Measurements from ENCODE around the gene TOP3B. TPM values are rescaled to one million over a fixed set of nuclear protein-coding genes. Genes with fewer than 3 reads are reported as not detected.

Gene TOP3B
- total RNA-seq, 4 donors from 2014 or later: 12.3 to 27.5 (median 20.4) TPM

- Histone ChIP-seq H3K9me3 (no peaks in the 10 kb centered on the region), H3K4me1 (no peaks in the 10 kb centered on the region), H3K4me3 (no peak overlapping the region), H3K27ac (replicated peaks in 1 of 4) (no peak overlapping the region), H3K36me3 (peaks cover 79 to 99% (median 98%) of the 10 kb centered on the region in 4 donors), H3K27me3 (no peaks in the 10 kb centered on the region)
- intact Hi-C loops (cut with DNase I): no loop called here
- 94% methylated on average over 5 of the region's 5 CpGs for WGBS
- no peak for DNase-seq (ENCODE audit: extremely low spot score)
- TF ChIP-seq POLR2AphosphoS5 (IDR thresholded peaks at IDR 0.05): no peak
- no peak for TF ChIP-seq CTCF (IDR thresholded peaks at IDR 0.05)
- TF ChIP-seq POLR2A (IDR thresholded peaks at IDR 0.05; ENCODE audit: low read depth): no peak
- no peak for TF ChIP-seq EP300 (IDR thresholded peaks at IDR 0.05)
These were observed 14.0 kb downstream of the TOP3B start for GRCh38 chr22:21968452-21969129.

GRCh38 chr22:21967693-21968271 is 14.8 kb downstream of the TOP3B start:
- WGBS: 86% methylated on average over 3 of the region's 7 CpGs
- intact Hi-C loops (cut with DNase I): no loop called here
- no peak overlapping the region for H3K27ac ChIP-seq (replicated peaks in 1 of 4)

GRCh38 chr22:21966643-21967516 is 15.7 kb downstream of the TOP3B start:
- no peak for DNase-seq (ENCODE audit: extremely low spot score)
- no peak for TF ChIP-seq POLR2AphosphoS5 (IDR thresholded peaks at IDR 0.05)
- no peak for TF ChIP-seq POLR2A (IDR thresholded peaks at IDR 0.05; ENCODE audit: low read depth)
- no peak for TF ChIP-seq EP300 (IDR thresholded peaks at IDR 0.05)
- TF ChIP-seq CTCF (IDR thresholded peaks at IDR 0.05): no peak
- Histone ChIP-seq H3K9me3 (no peaks in the 10 kb centered on the region), H3K27me3 (no peaks in the 10 kb centered on the region), H3K4me3 (no peak overlapping the region), H3K36me3 (peaks cover 79 to 100% (median 100%) of the 10 kb centered on the region in 4 donors), H3K4me1 (no peaks in the 10 kb centered on the region), H3K27ac (replicated peaks in 1 of 4) (no peak overlapping the region)
- intact Hi-C loops (cut with DNase I): no loop called here
- WGBS: 94% methylated on average over 15 of the region's 16 CpGs

More at GRCh38 chr22:21967693-21968271, 14.8 kb downstream of the TOP3B start:
- no peak for DNase-seq (ENCODE audit: extremely low spot score)
- no peaks in the 10 kb centered on the region for H3K4me1 ChIP-seq
- no peak overlapping the region for H3K4me3 ChIP-seq
- H3K36me3 ChIP-seq: peaks cover 76 to 99% (median 98%) of the 10 kb centered on the region in 4 donors
- H3K27me3 ChIP-seq: no peaks in the 10 kb centered on the region
- no peaks in the 10 kb centered on the region for H3K9me3 ChIP-seq
- no peak for TF ChIP-seq POLR2A (IDR thresholded peaks at IDR 0.05; ENCODE audit: low read depth)
- no peak for TF ChIP-seq POLR2AphosphoS5 (IDR thresholded peaks at IDR 0.05)
- TF ChIP-seq EP300 (IDR thresholded peaks at IDR 0.05): no peak
- TF ChIP-seq CTCF (IDR thresholded peaks at IDR 0.05): no peak

- Histone ChIP-seq H3K36me3 (peaks cover 69 to 100% (median 99%) of the 10 kb centered on the region in 4 donors), H3K27ac (replicated peaks in 1 of 4) (no peak overlapping the region)
These were observed 16.8 kb downstream of the TOP3B start for GRCh38 chr22:21965762-21966288.

More at GRCh38 chr22:21965762-21966288, 16.8 kb downstream of the TOP3B start:
- intact Hi-C loops (cut with DNase I): no loop called here
- Histone ChIP-seq H3K27me3 (no peaks in the 10 kb centered on the region), H3K4me1 (no peaks in the 10 kb centered on the region), H3K9me3 (no peaks in the 10 kb centered on the region), H3K4me3 (no peak overlapping the region)
- no peak for DNase-seq (ENCODE audit: extremely low spot score)
- TF ChIP-seq CTCF (IDR thresholded peaks at IDR 0.05): no peak
- TF ChIP-seq POLR2A (IDR thresholded peaks at IDR 0.05; ENCODE audit: low read depth): no peak
- TF ChIP-seq EP300 (IDR thresholded peaks at IDR 0.05): no peak
- TF ChIP-seq POLR2AphosphoS5 (IDR thresholded peaks at IDR 0.05): no peak
- WGBS: 95% methylated on average over 6 of the region's 6 CpGs

Data from esophagus muscularis mucosa (tissue), 4 donors.